ENCODE measurements around the gene PTK6.

Gene PTK6

DNA sequence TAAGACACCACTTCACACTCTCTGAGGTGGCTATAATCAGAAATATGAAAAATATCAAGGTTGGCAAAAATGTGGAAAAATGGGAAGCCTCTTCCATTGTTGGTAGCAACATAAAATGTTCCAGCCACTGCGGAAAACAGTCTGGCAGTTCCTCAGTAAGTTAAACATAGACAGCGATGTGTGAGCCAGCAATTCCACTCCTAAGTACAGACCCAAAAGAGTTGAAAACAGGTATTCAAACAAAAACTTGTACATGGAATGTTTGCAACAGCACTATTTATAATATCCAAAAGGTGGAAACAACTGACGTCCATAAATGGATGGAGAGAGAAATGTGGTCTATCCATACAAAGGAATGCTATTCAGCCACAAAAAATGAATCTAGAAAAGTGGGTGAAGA, 24.0 kb downstream of the PTK6 start:
- H3K9me3 Mint-ChIP-seq = peaks cover 22% of the 10 kb centered on the region
- no peaks in the 10 kb centered on the region for H3K4me1 Mint-ChIP-seq
- H3K27me3 Mint-ChIP-seq (ENCODE audit: low read depth) = peaks cover 21% of the 10 kb centered on the region
- H3K36me3 Mint-ChIP-seq (ENCODE audit: low read depth) = no peaks in the 10 kb centered on the region
- TF ChIP-seq, protein P1, sequence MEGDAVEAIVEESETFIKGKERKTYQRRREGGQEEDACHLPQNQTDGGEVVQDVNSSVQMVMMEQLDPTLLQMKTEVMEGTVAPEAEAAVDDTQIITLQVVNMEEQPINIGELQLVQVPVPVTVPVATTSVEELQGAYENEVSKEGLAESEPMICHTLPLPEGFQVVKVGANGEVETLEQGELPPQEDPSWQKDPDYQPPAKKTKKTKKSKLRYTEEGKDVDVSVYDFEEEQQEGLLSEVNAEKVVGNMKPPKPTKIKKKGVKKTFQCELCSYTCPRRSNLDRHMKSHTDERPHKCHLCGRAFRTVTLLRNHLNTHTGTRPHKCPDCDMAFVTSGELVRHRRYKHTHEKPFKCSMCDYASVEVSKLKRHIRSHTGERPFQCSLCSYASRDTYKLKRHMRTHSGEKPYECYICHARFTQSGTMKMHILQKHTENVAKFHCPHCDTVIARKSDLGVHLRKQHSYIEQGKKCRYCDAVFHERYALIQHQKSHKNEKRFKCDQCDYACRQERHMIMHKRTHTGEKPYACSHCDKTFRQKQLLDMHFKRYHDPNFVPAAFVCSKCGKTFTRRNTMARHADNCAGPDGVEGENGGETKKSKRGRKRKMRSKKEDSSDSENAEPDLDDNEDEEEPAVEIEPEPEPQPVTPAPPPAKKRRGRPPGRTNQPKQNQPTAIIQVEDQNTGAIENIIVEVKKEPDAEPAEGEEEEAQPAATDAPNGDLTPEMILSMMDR (IDR thresholded peaks at IDR 0.05; ENCODE audit: unreplicated experiment in 3 of 3) = no peak
- H3K27ac Mint-ChIP-seq = no peak overlapping the region
- H3K4me3 Mint-ChIP-seq = no peak overlapping the region

DNA sequence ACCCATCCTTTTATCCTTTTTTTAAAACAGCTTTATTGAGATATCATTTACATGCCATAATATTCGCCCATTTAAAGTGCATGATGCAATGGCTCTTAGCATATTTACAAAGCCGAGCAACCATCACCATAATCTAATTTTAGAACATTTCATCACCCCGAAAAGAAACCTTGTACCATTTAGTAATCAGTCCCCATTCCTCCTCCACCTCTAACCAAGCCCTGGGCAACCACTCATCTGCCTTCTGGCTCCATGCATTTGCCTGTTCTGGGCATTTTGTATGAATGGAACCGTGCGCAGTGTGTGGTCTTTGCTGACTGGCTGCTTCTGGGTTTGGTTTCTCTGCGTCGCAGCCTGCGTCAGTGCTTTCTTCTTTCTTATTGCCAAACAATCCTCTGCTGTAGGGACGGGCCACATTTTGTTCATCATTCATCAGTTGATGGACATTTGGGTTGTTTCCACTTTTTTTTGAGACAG, 28.1 kb downstream of the PTK6 start:
- no peak overlapping the region for H3K4me3 Mint-ChIP-seq
- peaks cover 23% of the 10 kb centered on the region for H3K27me3 Mint-ChIP-seq (ENCODE audit: low read depth)
- no peak overlapping the region for H3K27ac Mint-ChIP-seq
- H3K9me3 Mint-ChIP-seq = peaks cover 39% of the 10 kb centered on the region
- TF ChIP-seq, protein P1 (IDR thresholded peaks at IDR 0.05; ENCODE audit: unreplicated experiment in 3 of 3) = no peak
- no peaks in the 10 kb centered on the region for H3K36me3 Mint-ChIP-seq (ENCODE audit: low read depth)
- H3K4me1 Mint-ChIP-seq = no peaks in the 10 kb centered on the region

DNA sequence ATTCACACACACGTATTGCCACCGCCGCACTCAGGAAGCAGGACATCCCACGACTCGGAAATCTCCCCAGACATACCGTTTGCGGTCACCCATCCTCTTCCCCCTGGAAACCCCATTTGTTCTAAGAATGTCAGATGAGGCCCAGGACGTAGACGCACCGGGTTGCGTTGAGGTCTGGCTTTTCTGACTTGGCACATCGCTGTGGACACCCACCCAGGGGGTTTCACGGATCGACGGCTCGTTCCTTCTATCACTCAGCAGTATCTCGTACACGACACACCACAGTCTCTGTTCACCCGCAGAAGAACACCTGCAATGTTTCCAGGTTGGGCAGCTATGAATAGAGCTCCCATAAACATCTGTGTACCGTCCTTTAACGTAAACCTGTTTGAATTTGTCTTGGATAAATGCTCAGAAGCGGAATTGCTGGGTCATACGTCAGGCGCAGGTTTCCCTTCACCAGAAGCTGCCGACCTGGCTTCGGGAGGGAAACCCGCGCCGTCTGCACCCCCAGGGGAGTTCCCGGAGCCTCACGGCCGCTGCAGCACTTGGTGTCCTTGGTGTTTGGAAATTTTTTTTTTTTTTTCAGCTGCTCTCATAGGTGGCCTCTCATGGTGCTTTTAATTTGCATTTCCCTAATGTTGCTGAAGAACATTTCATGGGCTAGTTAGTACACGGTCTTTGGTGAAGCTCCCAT, 29.0 kb downstream of the PTK6 start:
- Mint-ChIP-seq H3K36me3 (ENCODE audit: low read depth) (no peaks in the 10 kb centered on the region), H3K9me3 (peaks cover 38% of the 10 kb centered on the region), H3K27me3 (ENCODE audit: low read depth) (peaks cover 29% of the 10 kb centered on the region), H3K27ac (no peak overlapping the region), H3K4me1 (no peaks in the 10 kb centered on the region), H3K4me3 (no peak overlapping the region)
- TF ChIP-seq, protein P1 (IDR thresholded peaks at IDR 0.05; ENCODE audit: unreplicated experiment in 3 of 3) = no peak

DNA sequence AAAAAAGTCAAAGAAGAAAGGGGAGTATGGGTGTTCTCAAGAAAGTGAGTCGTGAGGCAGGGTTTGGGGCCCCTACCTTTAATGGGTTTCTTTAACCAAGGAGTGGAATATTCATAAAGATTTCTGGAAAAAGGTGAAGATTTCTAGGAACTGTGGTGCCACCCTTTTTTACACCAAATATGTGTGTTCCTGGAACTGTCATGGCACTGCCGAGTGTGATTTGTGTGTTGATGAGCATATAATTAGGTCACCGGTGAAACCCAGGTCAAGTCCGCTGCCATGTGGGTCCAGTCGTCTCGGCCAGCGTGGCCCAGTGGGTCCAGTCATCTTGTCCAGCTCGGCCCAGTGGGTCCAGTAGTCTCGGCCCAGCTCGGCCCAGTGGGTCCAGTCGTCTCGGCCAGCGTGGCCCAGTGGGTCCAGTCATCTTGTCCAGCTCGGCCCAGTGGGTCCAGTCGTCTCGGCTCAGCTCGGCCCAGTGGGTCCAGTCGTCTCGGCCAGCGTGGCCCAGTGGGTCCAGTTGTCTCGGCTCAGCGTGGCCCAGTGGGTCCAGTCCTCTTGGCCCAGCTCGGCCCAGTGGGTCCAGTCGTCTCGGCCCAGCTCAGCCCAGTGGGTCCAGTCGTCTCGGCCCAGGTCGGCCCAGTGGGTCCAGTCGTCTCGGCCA, 30.0 kb downstream of the PTK6 start:
- Mint-ChIP-seq H3K4me3 (no peak overlapping the region), H3K4me1 (no peaks in the 10 kb centered on the region), H3K27me3 (ENCODE audit: low read depth) (peaks cover 22% of the 10 kb centered on the region), H3K27ac (no peak overlapping the region), H3K36me3 (ENCODE audit: low read depth) (no peaks in the 10 kb centered on the region), H3K9me3 (peaks cover 33% of the 10 kb centered on the region)
- TF ChIP-seq, protein P1 (IDR thresholded peaks at IDR 0.05; ENCODE audit: unreplicated experiment in 3 of 3) = no peak

DNA sequence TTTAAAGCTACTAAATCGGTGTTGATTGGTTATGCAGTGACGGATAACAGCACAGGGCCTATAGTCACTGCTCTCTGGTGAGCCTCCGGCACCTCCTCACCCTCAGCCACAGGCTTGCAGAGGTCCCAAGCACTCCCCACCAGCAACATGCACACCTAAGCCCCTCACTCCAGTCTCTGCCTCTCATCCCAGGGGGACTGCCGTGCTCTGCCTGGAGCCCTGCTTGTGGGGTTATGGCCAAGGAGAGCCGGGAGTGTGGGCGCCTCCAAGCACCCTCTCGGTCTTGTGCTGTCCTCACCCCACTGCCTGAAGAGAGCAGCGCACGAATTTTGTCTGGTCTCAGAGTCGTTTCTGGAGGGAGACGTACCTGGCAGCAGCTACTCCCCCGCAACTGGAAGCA, 31.5 kb downstream of the PTK6 start:
- H3K9me3 Mint-ChIP-seq = peaks cover 33% of the 10 kb centered on the region

More for the DNA sequence above, 31.5 kb downstream of the PTK6 start:
- Mint-ChIP-seq H3K27ac (no peak overlapping the region), H3K36me3 (ENCODE audit: low read depth) (no peaks in the 10 kb centered on the region), H3K27me3 (ENCODE audit: low read depth) (peaks cover 28% of the 10 kb centered on the region), H3K4me3 (no peak overlapping the region), H3K4me1 (no peaks in the 10 kb centered on the region)
- TF ChIP-seq, protein P1 (IDR thresholded peaks at IDR 0.05; ENCODE audit: unreplicated experiment in 3 of 3) = no peak

Data from nephron (organoid).